Activated CD4-positive, alpha-beta T cell treated with anti-CD3 and anti-CD28 coated beads, Interleukin-2, amount 50 U/mL, for 4 hours (primary cell): ENCODE data around the gene DST.
"Not testable (repeated sequence)": the region's sequence is repeated elsewhere in the genome, so short reads cannot be mapped to it uniquely, and the experiment has no call there.

Experiments
- DNase-seq, 2 experiments: peaks; one replicate each; pipeline ENCODE4 v3.0.0-alpha.2; 2020

DST gene

DNA sequence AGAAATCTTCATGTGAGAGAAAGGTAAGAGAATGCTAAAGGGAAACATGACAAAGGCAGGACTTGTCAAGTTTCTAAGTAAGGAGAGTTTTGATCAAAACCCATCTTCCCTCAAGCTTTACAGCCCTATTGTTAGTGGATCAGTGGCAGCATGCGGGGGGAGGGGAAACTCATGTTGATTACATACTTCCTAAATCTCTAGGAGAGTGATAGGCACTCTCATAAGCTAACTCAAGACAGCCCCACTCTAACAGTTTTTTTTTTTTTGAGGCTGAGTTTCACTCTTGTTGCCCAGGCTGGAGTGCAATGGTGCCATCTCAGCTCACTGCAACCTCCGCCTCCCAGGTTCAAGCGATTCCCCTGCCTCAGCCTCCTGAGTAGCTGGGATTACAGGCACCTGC, 18.6 kb upstream of the DST start:
- not testable (repeated sequence) for DNase-seq

DNA sequence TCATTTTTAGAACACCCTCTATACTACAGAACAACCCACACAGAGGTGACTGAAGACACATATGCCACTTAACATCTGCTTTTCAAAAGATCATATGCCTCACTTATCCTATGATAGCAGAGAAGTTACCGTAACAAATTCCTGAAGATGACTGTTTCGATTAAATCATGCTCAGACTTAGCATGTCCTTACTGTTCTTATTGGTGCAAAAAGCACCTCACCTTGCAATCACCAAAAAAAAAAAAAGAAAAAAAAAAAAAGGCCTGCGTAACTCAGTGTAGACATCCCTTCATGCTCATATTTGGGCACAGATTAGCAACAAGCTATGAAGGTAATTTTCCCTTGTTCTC, 17.7 kb upstream of the DST start:
- no peak for DNase-seq

DNA sequence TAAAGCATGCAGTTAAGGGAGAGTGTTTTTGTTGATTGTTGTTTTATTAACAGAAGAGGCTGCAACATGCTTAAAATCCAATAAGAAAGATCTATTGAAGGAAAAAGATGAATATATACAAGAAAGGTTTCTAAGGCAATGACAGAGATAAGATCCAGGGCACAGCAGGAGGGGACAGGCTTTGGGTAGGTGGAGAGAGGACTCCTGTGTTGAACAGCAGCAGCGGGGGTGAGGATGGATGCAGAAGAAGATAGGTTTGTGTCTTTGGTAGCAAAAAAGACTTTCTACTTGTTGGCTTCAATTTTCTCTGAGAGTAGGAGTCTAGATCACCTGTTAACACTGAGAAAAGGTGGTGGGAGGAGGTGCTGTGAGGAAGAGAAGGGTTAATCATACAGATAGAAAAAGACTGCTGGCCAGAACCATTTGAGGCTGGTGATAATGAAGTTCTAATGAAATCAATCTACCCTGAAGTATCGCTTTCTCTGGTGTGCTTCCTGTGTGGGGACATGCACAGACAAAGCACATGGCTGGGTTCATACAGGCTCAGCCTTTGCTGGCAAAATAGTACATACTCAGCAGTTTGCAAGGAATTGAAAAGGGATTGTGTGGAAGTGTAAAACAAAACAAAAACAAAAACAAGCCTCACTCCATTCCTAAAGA, 17.2 kb upstream of the DST start:
- no peak for DNase-seq

DNA sequence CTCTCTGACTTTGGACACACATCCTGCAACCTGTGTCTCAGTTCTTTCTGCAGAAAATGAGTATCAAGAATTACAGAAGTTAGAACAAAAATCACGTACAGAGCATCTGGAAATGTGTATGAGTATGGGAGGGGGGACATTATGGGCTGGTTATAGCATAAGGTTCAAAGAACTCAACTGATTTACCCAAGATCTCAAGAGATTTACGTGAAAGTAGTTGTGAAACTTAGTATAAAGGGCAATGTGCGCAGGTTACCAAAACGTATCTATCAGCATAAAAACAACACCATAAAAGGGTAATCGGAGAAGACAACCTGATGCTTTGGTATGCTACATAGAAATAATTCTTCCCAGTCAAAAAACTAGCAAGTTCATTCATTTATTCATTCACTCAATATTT, 15.6 kb upstream of the DST start:
- no peak for DNase-seq

DNA sequence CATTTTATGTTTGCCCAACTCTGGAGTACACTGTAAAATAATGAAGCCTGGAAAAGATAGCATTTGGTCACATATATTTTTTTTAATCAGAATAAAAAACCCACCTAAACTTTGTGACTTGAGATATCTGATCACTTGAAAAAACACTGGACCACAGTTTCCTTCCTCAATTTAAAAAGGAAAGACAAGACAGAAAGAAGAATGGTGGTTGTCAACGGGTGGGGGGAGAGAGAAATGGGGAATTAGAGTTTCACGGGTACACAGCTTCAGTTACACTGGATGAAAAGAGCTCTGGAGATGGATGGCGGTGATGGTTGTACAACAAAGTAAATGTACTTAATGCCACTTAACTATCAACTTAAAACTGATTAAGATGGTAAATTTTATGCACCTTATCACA, 14.7 kb upstream of the DST start:
- DNase-seq, result no peak

DNA sequence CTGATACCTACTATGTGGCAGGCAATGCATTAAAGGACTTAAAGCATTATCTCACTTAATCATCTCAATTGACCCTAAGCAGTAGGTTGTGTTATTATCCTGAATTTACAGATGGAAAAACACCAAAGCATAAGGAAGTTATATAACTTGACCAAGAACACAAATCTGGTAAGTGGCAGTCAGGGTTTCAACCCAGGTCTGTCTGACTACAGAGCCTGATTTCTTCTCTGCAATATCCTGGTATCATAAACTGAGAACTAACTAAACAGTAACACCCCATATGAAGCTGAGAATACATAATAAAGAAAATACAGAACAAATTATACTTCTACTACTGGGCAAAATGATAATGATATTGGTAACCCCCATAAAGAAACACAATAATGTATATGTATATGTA, 13.8 kb upstream of the DST start:
- no peak for DNase-seq

DNA sequence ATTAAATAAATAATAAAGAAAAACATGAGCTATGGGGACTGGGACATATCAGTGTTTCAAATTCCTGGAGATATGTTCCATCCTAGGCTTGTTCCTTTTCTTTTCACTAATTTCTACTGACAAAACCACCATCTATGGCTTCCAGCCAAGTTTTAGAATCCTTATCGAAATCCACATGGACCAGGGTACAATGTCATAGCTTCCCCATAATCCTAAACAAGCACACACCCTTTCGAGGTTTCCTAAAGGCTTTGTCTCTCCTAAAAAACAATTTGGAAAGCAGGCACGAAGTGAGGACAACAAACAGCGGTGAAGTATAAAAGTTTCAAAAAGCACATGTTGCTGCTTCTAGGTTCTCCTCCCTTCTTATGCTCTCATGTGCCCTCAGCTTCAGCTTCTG, 13.3 kb upstream of the DST start:
- DNase-seq, result no peak

DNA sequence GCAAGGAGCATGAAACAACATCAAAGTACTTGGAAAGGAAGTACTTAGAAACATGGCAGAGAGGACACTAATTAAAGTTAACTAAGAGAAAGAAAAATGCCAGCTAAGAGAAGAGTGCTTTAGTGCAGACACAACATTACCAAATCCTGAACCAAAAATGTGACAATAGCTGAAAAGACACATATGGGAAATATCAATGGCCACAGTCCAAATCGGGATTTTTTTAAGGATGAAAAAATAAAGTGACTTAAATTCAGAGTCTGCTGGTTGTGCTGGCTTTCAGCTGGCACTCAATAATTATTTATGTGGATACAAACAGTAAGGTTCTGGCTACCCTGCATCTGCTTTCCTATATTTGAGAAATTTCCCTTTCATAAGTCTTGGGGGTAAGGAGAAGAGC, 12.6 kb upstream of the DST start:
- DNase-seq, result no peak

DNA sequence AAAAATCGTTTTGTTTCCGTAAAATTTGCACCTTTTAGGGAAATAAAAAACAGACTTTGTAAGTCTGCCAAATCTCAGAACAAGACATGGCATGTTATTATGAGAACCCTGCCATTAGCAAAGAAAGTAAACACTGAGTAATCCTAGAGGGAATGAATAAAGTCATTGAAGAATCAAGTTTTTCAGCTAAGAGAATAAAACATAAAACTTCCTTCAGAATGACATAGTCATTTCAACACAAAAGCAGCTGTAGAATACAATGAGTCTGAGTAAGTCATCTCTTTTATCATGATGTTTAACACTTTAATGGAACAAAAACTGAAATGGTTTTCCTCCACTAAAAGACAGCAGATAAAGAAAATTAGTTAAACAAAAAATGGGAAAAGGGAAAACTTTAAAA, 10.3 kb upstream of the DST start:
- no peak for DNase-seq

DNA sequence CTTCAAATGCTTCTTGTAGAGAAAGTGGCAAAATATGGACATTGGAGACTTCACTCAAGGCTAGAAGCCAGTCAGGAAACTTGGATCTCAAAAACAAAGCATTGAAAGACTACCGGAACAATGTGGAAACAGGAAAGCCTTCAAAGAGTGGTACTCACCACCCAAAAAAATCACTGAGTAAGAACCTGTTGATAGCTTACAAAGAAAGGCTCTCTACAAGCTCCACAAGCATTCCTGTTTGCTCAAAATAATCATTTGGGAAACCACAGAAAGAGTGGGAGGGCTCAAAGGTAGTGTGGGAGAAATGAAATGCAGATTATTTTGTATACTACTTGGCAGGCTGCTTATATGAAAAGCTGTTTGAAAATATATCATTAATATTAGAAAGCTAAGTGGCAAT, 9.5 kb upstream of the DST start:
- DNase-seq, result no peak

DNA sequence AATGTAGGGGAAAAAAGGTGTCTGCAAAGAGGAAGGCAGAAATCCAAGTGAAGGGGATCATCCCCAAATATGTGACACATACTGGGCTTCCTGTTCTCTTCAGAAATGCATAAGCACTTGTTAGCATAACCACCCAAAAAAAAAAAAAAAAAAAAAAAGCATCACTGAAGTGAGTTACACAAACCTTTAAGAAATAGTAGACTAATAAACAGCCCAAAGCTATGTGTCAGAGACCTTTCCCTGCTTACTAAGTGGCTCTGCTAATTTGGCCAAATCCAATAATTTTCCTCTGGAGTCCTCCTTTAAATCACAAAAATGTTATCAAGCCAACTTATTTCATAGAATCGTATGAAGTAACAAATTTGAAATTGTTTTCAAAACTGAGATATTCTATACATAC, 7.5 kb upstream of the DST start:
- no peak for DNase-seq

DNA sequence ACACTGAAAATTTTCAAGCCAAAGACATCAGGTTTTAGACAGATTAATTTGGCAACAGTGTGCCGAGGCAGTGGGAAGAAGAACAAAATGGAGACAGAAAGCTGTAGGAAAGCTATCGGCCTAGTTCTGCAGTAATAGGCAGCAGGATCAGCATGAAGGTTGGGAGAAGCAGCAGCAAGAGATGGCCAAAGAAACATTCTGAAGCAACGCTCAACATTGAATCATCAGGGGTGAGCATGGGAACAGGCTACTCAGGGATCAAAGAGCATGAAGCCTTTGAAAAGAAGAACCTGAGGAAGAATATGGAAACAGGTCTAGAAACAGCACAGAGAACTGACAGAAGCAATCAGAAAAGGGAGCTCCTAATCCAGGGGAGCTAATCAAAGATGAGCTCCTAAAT, 7.1 kb upstream of the DST start:
- DNase-seq, result no peak

DNA sequence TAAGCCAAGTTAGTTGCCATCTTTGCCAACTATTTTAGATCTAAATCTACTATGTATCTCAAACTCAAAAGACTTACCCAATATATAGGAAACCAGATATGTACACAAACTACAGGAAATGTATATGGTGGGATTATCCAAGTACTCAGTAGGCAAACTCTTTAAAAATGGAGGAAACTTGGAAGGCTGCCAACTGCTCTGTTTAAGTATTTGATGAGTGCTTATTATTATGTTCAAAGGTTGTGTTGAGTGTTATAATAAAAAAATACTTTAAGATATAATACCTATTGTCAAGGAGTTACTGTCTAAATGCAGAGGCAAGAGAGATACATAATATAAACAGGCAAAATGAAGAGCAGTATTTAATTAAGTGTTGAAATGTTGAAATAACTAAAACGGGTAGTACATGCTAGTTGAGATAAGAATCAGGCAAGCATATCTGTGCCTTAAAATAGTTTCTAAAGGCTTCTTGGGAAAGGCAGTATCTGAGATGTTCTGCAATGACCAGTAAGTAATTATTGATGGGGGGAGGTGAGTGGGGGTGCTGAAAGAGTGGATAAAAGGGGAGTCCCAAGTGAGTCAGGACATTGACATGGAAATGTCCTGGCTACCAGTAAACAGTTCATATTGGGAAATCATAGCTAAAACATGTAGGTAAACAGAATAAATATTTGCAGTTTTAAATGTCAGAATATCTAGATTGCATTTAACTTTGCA, 6.5 kb upstream of the DST start:
- DNase-seq, result no peak

DNA sequence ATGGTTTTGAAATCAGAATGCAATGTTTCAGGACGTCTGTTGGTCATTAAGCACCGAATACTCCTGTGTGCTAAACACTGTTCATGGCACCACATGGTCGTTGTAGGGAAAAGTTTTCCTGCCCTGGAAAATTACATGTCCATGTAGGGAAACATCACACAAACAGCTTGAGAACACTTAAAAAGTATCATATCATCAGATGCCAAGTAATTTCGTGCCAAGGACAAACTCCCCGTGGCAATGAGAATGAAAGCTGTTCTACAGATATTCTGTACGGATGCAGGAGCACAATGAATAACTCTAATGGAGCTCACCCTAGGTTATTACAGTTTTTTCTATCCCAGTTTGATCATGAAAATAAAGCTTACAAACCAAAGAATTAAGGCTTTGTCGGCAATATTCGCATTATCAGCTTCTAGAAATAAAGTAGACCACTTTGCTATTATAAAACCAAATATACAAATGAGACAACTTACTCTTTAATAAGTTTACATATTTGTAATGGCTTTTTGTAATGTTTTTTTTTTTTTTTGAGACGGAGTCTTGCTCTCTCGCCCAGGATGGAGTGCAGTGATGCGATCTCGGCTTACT, 4.6 kb upstream of the DST start:
- DNase-seq, result no peak

DNA sequence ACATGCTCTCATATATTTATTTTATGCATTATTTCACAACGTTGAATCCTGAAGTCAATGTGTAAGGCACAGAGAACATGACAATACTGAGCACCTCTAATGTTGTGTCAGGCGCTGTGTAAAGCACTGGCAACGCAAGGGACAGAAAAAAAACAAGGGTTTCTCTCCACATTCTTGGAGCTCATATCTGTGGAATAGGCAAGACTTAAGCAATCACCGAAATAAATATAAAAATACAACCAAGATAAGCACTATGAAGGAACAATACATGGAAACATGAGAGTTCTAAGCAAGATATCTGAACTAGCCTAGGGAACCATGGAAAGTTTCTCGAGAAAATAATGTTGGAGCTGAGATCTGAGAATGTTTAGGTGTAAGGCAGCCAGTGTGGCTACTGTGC, 1.7 kb upstream of the DST start:
- no peak for DNase-seq

DNA sequence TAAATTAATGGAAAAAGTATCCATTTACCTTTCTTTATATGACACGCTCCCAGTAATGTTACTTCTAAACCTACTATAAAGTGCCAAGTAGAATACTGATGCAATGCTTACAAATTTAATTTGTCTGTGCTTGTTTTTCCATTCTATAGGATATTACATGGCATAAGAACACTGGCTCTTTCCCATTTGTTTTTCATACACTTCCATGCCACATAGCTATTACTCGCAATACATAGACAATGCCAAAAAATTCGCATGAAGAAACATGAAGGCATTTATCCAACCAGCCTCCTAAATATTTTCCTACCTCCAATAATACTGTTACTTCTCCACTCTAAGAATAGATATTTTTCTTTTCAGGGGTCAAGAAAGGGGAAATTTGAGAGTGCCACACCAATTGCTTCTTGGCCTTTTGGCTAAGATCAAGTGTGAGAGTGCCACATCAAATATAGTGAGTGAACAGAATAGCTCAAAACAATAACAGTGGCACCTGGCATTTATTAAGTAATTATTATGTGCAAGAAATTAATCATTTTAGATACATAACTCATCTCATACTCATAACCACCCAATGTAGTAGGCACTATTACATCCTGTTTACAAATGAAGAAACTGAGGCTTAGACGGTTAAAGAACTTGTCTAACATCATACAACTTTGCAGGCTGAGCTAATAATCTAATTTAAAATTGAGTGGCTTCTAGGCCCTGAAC, 845 bp upstream of the DST start:
- no peak for DNase-seq

DNA sequence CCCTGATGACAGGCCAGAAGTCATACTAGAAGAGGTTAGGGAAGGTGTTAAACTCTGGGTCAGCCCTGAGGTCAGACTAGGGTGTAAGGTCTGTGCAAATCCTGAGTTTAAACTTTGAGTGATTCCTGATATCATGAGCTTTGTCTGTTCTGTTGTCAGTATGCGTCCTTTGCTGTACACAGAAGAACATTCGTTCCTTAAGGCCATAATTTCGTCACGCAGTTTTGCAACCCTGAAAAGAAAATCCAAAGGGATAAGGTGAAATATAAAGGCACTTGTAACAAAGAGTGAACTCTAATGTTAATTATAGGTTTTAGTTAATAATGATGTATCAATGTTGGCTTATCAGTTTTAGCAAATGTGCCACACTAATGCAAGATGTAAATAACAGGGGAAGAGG, 2.3 kb downstream of the DST start:
- no peak for DNase-seq

DNA sequence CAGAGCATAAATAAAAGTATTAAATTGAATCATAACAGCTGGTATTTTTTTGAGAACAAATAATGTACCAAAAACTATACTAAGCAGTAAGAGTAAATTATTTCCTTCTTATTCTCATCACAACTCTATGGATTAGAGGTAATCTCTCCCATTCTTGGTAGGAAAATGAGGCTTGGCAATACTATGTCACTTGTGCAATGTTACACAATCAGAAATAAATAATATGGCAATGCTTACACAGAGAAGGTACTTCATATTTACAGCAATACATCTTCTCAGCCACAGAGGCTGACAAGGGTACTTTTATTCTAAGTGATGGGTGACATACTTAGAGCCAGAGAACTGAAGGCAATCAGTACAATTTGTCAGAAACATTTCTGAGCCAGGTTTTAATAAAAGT, 3.9 kb downstream of the DST start:
- DNase-seq, result no peak

DNA sequence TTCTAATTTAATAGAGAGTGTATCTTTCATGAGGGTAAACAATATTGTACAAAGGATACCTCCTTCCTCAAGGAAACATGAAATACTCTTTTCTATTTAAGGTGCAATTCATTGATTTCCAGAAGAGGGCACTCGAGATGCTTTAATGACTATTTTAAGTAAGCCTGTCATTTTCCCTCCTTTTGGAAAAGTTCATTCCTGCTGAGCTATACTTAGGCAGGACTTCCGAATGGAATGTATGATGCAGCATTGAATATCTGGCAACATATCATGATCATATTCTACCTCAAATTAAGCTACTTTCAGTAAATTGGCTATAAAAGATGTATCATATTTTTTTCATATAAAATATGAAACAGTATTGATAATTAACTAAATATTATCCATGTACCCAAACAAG, 5.0 kb downstream of the DST start:
- no peak for DNase-seq

DNA sequence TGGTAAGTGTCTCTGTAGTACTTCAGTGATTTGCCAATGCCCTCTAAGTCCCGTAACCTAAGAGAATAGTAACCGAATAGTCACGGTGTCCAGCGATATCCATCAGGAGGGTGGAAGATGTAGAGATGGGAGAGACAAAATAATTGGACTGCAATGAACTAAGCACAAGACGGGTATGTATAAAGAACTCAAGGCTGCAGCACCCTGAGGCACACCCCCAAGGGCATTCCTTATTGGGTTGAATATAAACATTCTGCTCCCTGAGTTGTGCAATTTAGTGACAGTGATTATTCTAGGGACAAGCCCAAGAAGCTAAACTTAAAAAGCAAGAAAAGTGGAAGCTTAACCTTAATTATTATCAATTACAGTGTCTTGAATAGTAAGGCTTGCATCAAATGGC, 14.6 kb downstream of the DST start:
- no peak for DNase-seq

DNA sequence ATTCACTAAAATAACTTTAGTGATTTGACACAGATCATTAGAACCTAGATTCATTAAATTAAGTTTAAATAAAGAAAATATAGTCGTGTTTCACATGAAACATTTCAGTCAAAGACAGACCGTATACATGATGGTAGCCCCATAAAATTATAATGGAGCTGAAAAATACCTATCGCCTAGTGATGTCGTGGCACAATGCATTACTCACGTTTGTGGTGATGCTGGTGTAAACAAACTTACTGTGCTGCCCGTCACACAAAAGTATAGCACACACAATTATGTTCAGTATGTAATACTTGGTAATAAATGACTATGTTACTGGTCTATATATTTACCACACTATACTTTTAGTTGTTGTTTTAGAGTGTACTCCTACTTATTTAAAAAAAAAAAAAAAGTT, 17.3 kb downstream of the DST start:
- DNase-seq, result no peak

DNA sequence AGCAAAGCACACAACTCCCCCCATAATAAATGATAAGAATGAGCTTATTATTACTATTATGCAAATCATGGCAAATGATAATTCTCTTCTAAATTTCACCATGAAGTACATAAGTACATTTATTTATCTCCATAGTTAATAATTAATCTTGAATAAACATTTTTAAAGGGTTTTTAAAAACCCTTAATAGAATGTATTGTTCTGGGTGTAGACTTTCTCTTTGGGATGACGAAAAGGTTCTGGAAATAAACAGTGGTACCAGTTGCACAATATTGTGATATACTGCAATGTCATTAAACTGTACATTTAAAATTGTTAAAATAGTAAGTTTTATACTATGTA, 18.0 kb downstream of the DST start:
- DNase-seq, result no peak

DNA sequence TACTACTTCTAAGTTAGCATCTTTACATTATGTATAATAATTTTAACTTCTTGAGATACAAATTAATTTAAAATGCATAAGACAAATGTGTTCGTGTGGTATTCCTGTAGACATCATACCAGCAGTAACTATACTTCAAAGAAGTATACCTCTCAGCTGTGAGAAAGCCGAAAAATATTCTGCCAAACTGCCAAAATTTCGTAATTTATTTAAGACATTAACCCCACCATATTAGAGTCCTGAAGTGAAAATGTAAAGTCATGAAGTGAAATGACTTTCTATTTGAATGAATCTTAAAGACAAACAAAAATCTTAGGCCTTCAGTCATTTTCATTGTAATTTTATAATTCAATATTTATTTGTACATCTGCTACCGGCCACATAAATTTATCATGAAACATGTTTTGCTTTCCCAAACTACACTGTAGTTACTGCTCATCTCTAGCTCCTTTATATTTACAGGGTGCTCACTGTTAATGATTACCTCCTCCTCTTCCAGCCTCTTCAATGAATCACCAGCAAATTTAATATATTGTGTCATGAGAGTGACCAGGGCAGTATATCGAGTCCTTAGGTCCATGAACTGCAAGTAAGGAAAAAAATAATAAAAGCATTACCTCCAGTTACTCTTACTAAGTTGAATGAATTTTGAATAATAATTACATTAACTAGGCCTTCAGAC, 18.5 kb downstream of the DST start:
- no peak for DNase-seq
